PC-3 (cell line): ENCODE data around the gene SDK1. TPM values are rescaled to one million over a fixed set of nuclear protein-coding genes. Genes with fewer than 3 reads are reported as not detected.

Experiments used
- ATAC-seq: fragments of 200-7000 bp; cut with Tn5 transposase; 2 replicates; pipeline ENCODE4 v1.9.1; 2020; ENCODE audit warnings: mild to moderate bottlenecking, moderate library complexity
- BruUV-seq: library from RNA; stranded (reverse); fragments of 400-500 nt; replicated peaks from 2 replicates; lab custom pipeline; 2021; lab: Mats Ljungman, UMichigan
- CTCF ChIA-PET: fragments of 300-600 bp; sonication (Branson Sonifier 250); formaldehyde crosslinking; loops from one replicate; lab custom pipeline; 2022; ENCODE audit warnings: antibody characterized with exemption; lab: Charles Lee
- POLR2A ChIA-PET: fragments of 300-600 bp; sonication (Branson Sonifier 250); formaldehyde crosslinking; loops from one replicate; lab custom pipeline; 2022; ENCODE audit warnings: antibody characterized with exemption; ENCODE audit not compliant: unreplicated experiment; lab: Charles Lee
- DNase-seq: peaks from one replicate; pipeline ENCODE4 v3.0.0-alpha.2; 2015
- H2AFZ ChIP-seq: fragments of 300-600 bp; sonication (generic); 2 replicates; pipeline ENCODE4 v1.6.0; 2016; ENCODE audit warnings: antibody characterized with exemption, low read length
- H3F3A ChIP-seq: fragments of 300-600 bp; sonication (generic); one replicate; pipeline ENCODE4 v1.6.0; 2017; ENCODE audit warnings: antibody characterized with exemption, low read length, control low read depth, mild to moderate bottlenecking; ENCODE audit not compliant: unreplicated experiment
- H3K27ac ChIP-seq: fragments of 300-600 bp; sonication (generic); 2 replicates; pipeline ENCODE4 v1.5.1; 2016; ENCODE audit warnings: mild to moderate bottlenecking, low read length
- H3K27me3 ChIP-seq: fragments of 300-600 bp; sonication (generic); 2 replicates; pipeline ENCODE4 v1.6.1; 2016; ENCODE audit warnings: low read length, mixed read lengths
- H3K36me3 ChIP-seq: fragments of 300-600 bp; sonication (generic); 2 replicates; pipeline ENCODE4 v1.6.1; 2016; ENCODE audit warnings: low read depth, mixed run types, low read length, mixed read lengths
- H3K4me1 ChIP-seq: fragments of 300-600 bp; sonication (generic); 2 replicates; pipeline ENCODE4 v1.5.1; 2016; ENCODE audit warnings: low read length; ENCODE audit not compliant: insufficient read depth
- H3K4me2 ChIP-seq: fragments of 300-600 bp; sonication (generic); 2 replicates; pipeline ENCODE4 v1.6.0; 2016; ENCODE audit warnings: low read length
- H3K4me3 ChIP-seq: fragments of 300-600 bp; sonication (generic); 2 replicates; pipeline ENCODE4 v1.5.1; 2016; ENCODE audit warnings: mild to moderate bottlenecking, low read length, mixed read lengths
- H3K79me2 ChIP-seq: fragments of 300-600 bp; sonication (generic); 2 replicates; pipeline ENCODE4 v1.6.1; 2017; ENCODE audit warnings: low read length, mixed read lengths
- H3K9ac ChIP-seq: fragments of 300-600 bp; sonication (generic); 2 replicates; pipeline ENCODE4 v1.6.0; 2016; ENCODE audit warnings: mild to moderate bottlenecking, low read length
- H3K9me2 ChIP-seq: fragments of 300-600 bp; sonication (generic); replicated peaks from 2 replicates; pipeline ENCODE4 v1.6.1; 2016; ENCODE audit warnings: mixed run types, low read length, mixed read lengths
- H3K9me3 ChIP-seq: fragments of 300-600 bp; sonication (generic); 2 replicates; pipeline ENCODE4 v1.6.1; 2016; ENCODE audit warnings: low read length, mixed read lengths
- H4K20me1 ChIP-seq: fragments of 300-600 bp; sonication (generic); 2 replicates; pipeline ENCODE4 v1.6.1; 2016; ENCODE audit warnings: low read length, mixed read lengths
- EZH2 ChIP-seq: fragments of 300-600 bp; sonication (generic); IDR thresholded peaks from one replicate; pipeline ENCODE4 v1.6.1; 2017; ENCODE audit warnings: antibody characterized with exemption, mild to moderate bottlenecking, low read length; ENCODE audit not compliant: unreplicated experiment
- EZH2phosphoT487 ChIP-seq: fragments of 300-600 bp; sonication (generic); IDR thresholded peaks from 2 replicates; pipeline ENCODE4 v1.6.1; 2018; ENCODE audit warnings: mild to moderate bottlenecking, antibody characterized with exemption, low read length, borderline replicate concordance
- intact Hi-C: fragments of 100-400 bp; cut with micrococcal nuclease; formaldehyde crosslinking; loops from 2 replicates; pipeline ENCODE4 v1.9.0; 2023
- total RNA-seq: library from RNA; depleted of rRNA; stranded (reverse); fragments of >200 nt; gene quantifications from 2 replicates; pipeline ENCODE4 v1.2.3, GENCODE V29; 2014
- TF ChIP-seq, protein P1 (sequence below): fragments of 300-600 bp; sonication (generic); conservative IDR thresholded peaks from 2 replicates; pipeline ENCODE4 v1.5.1; 2017; ENCODE audit warnings: antibody characterized with exemption, low read depth, mild to moderate bottlenecking, low read length

The SDK1 gene
- total RNA-seq, 1 experiment from 2014 or later, result 2.8 TPM

- H2AFZ ChIP-seq, result no peak overlapping the region
- H3K27ac ChIP-seq, result no peak overlapping the region
- H3K4me2 ChIP-seq, result no peak overlapping the region
- DNase-seq (no peak), ATAC-seq (no peak)
- no peaks in the 10 kb centered on the region for H3K9me3 ChIP-seq
- H3K79me2 ChIP-seq, result no peaks in the 10 kb centered on the region
- ChIA-PET CTCF (no interaction called here), POLR2A (no interaction called here)
- no peaks in the 10 kb centered on the region for H3K27me3 ChIP-seq
- no peak overlapping the region for H3K4me3 ChIP-seq
- no peak for TF ChIP-seq EZH2phosphoT487
- TF ChIP-seq EZH2, result no peak
- TF ChIP-seq, protein P1, sequence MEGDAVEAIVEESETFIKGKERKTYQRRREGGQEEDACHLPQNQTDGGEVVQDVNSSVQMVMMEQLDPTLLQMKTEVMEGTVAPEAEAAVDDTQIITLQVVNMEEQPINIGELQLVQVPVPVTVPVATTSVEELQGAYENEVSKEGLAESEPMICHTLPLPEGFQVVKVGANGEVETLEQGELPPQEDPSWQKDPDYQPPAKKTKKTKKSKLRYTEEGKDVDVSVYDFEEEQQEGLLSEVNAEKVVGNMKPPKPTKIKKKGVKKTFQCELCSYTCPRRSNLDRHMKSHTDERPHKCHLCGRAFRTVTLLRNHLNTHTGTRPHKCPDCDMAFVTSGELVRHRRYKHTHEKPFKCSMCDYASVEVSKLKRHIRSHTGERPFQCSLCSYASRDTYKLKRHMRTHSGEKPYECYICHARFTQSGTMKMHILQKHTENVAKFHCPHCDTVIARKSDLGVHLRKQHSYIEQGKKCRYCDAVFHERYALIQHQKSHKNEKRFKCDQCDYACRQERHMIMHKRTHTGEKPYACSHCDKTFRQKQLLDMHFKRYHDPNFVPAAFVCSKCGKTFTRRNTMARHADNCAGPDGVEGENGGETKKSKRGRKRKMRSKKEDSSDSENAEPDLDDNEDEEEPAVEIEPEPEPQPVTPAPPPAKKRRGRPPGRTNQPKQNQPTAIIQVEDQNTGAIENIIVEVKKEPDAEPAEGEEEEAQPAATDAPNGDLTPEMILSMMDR, result no peak
- H3K9me2 ChIP-seq, result no peaks in the 10 kb centered on the region
- intact Hi-C loops, result no loop called here
- no TSS peak for BruUV-seq
- no peaks in the 10 kb centered on the region for H3K36me3 ChIP-seq
- H3F3A ChIP-seq, result no peaks in the 10 kb centered on the region
- H3K4me1 ChIP-seq, result no peaks in the 10 kb centered on the region
- no peak overlapping the region for H3K9ac ChIP-seq
- H4K20me1 ChIP-seq, result no peaks in the 10 kb centered on the region
Observed at GRCh38 chr7:3861386-3861785, 560.3 kb downstream of the SDK1 start.

- no peak overlapping the region for H3K4me3 ChIP-seq
- BruUV-seq, result no TSS peak
- no peaks in the 10 kb centered on the region for H3K4me1 ChIP-seq
- ChIA-PET POLR2A (no interaction called here), CTCF (no interaction called here)
- H3K9me2 ChIP-seq, result no peaks in the 10 kb centered on the region
- ATAC-seq (no peak), DNase-seq (no peak)
- TF ChIP-seq EZH2phosphoT487 (no peak), EZH2 (no peak)
- TF ChIP-seq, protein P1, result no peak
- H3K9me3 ChIP-seq, result no peaks in the 10 kb centered on the region
- intact Hi-C loops, result no loop called here
- H3K79me2 ChIP-seq, result no peaks in the 10 kb centered on the region
- no peaks in the 10 kb centered on the region for H3K27me3 ChIP-seq
- no peak overlapping the region for H3K4me2 ChIP-seq
- no peaks in the 10 kb centered on the region for H3K36me3 ChIP-seq
- no peaks in the 10 kb centered on the region for H3F3A ChIP-seq
- H4K20me1 ChIP-seq, result no peaks in the 10 kb centered on the region
- H2AFZ ChIP-seq, result no peak overlapping the region
- no peak overlapping the region for H3K9ac ChIP-seq
- H3K27ac ChIP-seq, result no peak overlapping the region
Observed at GRCh38 chr7:3861941-3862340, 560.9 kb downstream of the SDK1 start.

GRCh38 chr7:3862774-3863173 is 561.7 kb downstream of the SDK1 start:
- POLR2A ChIA-PET, result no interaction called here
- intact Hi-C loops, result no loop called here
- no peaks in the 10 kb centered on the region for H4K20me1 ChIP-seq
- no peak for DNase-seq
- no peaks in the 10 kb centered on the region for H3K4me1 ChIP-seq
- ATAC-seq, result no peak
- H3K9me3 ChIP-seq, result no peaks in the 10 kb centered on the region
- no peaks in the 10 kb centered on the region for H3K36me3 ChIP-seq
- no peak overlapping the region for H3K9ac ChIP-seq
- no peak overlapping the region for H3K4me3 ChIP-seq
- CTCF ChIA-PET, result no interaction called here
- H3K27ac ChIP-seq, result no peak overlapping the region
- no peaks in the 10 kb centered on the region for H3F3A ChIP-seq
- H3K79me2 ChIP-seq, result no peaks in the 10 kb centered on the region
- no peak overlapping the region for H2AFZ ChIP-seq
- H3K4me2 ChIP-seq, result no peak overlapping the region
- TF ChIP-seq EZH2, result no peak
- TF ChIP-seq, protein P1, result no peak
- no peak for TF ChIP-seq EZH2phosphoT487
- H3K27me3 ChIP-seq, result no peaks in the 10 kb centered on the region
- BruUV-seq, result no TSS peak
- no peaks in the 10 kb centered on the region for H3K9me2 ChIP-seq
